ENCODE data around the gene PKN3.
A peak's percentile ranks its signal among the peaks of the same experiment; 100 is the strongest.
"Not testable (repeated sequence)": the region's sequence is repeated elsewhere in the genome, so short reads cannot be mapped to it uniquely, and the experiment has no call there.

PKN3 gene

GRCh38 chr9:128694344-128694743 is 8.0 kb upstream of the PKN3 start:
- TF ChIP-seq CTCF (IDR thresholded peaks at IDR 0.05; ENCODE audit: low read depth, low read length) = no peak

GRCh38 chr9:128696923-128697707 is 5.2 kb upstream of the PKN3 start:
- TF ChIP-seq CTCF (IDR thresholded peaks at IDR 0.05; ENCODE audit: low read depth, low read length) = no peak
- no peak overlapping the region for H3K4me3 ChIP-seq (ENCODE audit: low read depth, low read length)

More at GRCh38 chr9:128694344-128694743, 8.0 kb upstream of the PKN3 start:
- H3K4me3 ChIP-seq (ENCODE audit: low read depth, low read length) = no peak overlapping the region

GRCh38 chr9:128699096-128699795 is 3.1 kb upstream of the PKN3 start:
- H3K4me3 ChIP-seq (ENCODE audit: low read depth, low read length) = not testable (repeated sequence)

GRCh38 chr9:128701227-128701854 is 962 bp upstream of the PKN3 start:
- H3K4me3 ChIP-seq (ENCODE audit: low read depth, low read length) = no peak overlapping the region
- TF ChIP-seq CTCF (IDR thresholded peaks at IDR 0.05; ENCODE audit: low read depth, low read length) = no peak

- H3K4me3 ChIP-seq (ENCODE audit: low read depth, low read length) = peak overlapping the region; percentile 69
- TF ChIP-seq CTCF (IDR thresholded peaks at IDR 0.05; ENCODE audit: low read depth, low read length) = no peak
These were observed 779 bp downstream of the PKN3 start for GRCh38 chr9:128702949-128703615.

GRCh38 chr9:128703616-128704355 is 1.5 kb downstream of the PKN3 start:
- H3K4me3 ChIP-seq (ENCODE audit: low read depth, low read length) = peak overlapping the region; percentile 69; the same call in 1 of the 2 replicates

More at GRCh38 chr9:128703616-128704355, 1.5 kb downstream of the PKN3 start:
- no peak for TF ChIP-seq CTCF (IDR thresholded peaks at IDR 0.05; ENCODE audit: low read depth, low read length)
